ACC112 (cell line): Measurements from ENCODE around the gene MYCBP2.
"Not testable (repeated sequence)": the region's sequence is repeated elsewhere in the genome, so short reads cannot be mapped to it uniquely, and the experiment has no call there.

ENCODE experiments used
- H2AFZ ChIP-seq: fragments of 200-600 bp; sonication (generic); one replicate; pipeline ENCODE4 v1.6.0; 2017; ENCODE audit warnings: antibody characterized with exemption, low read length; ENCODE audit not compliant: unreplicated experiment
- H3K27ac ChIP-seq: fragments of 200-600 bp; sonication (generic); 2 replicates; pipeline ENCODE4 v1.5.1; 2014; ENCODE audit warnings: low read depth, mild to moderate bottlenecking, antibody characterized with exemption, low read length, moderate library complexity
- H3K27me3 ChIP-seq: fragments of 200-600 bp; sonication (generic); 2 replicates; pipeline ENCODE4 v1.6.1; 2014; ENCODE audit warnings: mild to moderate bottlenecking, antibody characterized with exemption, low read length, moderate library complexity, mixed read lengths; ENCODE audit not compliant: insufficient read depth
- H3K36me3 ChIP-seq: fragments of 200-600 bp; sonication (generic); 2 replicates; pipeline ENCODE4 v1.6.1; 2016; ENCODE audit warnings: mild to moderate bottlenecking, antibody characterized with exemption, low read length, moderate library complexity, mixed read lengths; ENCODE audit not compliant: insufficient read depth
- H3K4me1 ChIP-seq: fragments of 200-600 bp; sonication (generic); one replicate; pipeline ENCODE4 v1.6.1; 2016; ENCODE audit warnings: low read length, mixed read lengths; ENCODE audit not compliant: insufficient read depth, unreplicated experiment, control insufficient read depth
- H3K4me3 ChIP-seq: fragments of 200-600 bp; sonication (generic); 2 replicates; pipeline ENCODE4 v1.5.1; 2014; ENCODE audit warnings: mild to moderate bottlenecking, low read depth, low read length
- H3K79me2 ChIP-seq: fragments of 200-600 bp; sonication (generic); one replicate; pipeline ENCODE4 v1.6.0; 2016; ENCODE audit warnings: low read length; ENCODE audit not compliant: control insufficient read depth, unreplicated experiment, insufficient read depth

MYCBP2 gene

DNA sequence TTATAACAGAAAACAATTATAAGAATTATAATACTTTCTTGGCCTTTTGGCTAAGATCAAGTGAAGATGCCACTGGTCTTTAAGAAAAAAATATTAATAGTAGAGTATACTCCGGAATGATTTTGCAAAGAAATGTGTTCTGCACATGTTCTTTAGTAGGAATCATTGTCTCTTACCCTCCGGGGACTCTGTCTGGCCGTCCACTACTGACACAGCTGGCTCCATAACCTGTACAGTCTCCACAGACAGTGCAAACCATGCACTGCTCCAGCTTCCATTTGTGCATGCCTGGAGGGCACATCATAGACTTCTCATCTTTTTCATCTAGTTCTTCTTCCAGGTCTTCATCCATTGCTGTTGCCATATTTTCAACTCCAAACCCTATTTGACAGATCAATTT is 75.9 kb downstream of the MYCBP2 start:
- 0 out of 2 replicates have a peak, but pooled peaks cover 2% of the 10 kb centered on the region for H3K36me3 ChIP-seq
- H3K4me1 ChIP-seq, result no peaks in the 10 kb centered on the region
- no peak overlapping the region for H3K4me3 ChIP-seq
- no peaks in the 10 kb centered on the region for H3K27me3 ChIP-seq
- H2AFZ ChIP-seq, result no peak overlapping the region
- no peaks in the 10 kb centered on the region for H3K79me2 ChIP-seq
- no peak overlapping the region for H3K27ac ChIP-seq

DNA sequence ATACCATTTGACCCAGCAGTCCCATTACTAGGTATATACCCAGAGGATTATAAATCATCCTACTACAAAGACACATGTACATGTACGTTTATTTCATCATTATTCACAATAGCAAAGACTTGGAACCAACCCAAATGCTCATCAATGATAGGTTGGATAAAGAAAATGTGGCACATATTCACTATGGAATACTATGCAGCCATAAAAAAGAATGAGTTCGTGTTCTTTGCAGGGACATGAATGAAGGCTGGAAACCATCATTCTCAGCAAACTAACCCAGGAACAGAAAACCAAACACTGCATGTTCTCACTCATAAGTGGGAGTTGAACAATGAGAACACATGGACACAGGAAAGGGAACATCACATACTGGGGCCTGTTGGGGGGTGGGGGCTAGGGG is 81.7 kb downstream of the MYCBP2 start:
- H3K4me3 ChIP-seq, H3K79me2 ChIP-seq, H3K4me1 ChIP-seq, H3K27me3 ChIP-seq, H2AFZ ChIP-seq, H3K27ac ChIP-seq: not testable (repeated sequence)
- peaks cover 12% of the 10 kb centered on the region for H3K36me3 ChIP-seq

DNA sequence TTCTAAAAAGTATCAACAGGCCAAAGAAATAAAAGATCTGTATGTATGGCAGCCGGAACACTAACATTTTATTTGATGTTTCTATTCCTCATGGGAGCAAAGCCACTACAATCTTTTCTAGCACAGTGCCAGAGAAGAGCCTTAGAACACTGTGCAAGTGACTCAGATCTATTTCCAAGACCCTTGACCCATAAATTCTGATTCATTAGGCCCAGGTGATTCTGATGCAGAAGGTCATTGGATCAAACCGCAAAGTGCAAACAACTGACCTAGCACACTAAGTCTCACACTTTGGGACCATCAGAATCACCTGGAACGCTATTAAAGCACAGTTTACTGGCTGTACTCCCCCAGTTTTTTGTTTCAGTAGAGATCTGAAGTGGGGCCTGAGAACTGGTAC is 87.6 kb downstream of the MYCBP2 start:
- Histone ChIP-seq H3K79me2 (no peaks in the 10 kb centered on the region), H3K27ac (no peak overlapping the region), H2AFZ (no peak overlapping the region), H3K4me3 (no peak overlapping the region), H3K4me1 (no peaks in the 10 kb centered on the region), H3K27me3 (no peaks in the 10 kb centered on the region), H3K36me3 (peaks cover 8% of the 10 kb centered on the region)

DNA sequence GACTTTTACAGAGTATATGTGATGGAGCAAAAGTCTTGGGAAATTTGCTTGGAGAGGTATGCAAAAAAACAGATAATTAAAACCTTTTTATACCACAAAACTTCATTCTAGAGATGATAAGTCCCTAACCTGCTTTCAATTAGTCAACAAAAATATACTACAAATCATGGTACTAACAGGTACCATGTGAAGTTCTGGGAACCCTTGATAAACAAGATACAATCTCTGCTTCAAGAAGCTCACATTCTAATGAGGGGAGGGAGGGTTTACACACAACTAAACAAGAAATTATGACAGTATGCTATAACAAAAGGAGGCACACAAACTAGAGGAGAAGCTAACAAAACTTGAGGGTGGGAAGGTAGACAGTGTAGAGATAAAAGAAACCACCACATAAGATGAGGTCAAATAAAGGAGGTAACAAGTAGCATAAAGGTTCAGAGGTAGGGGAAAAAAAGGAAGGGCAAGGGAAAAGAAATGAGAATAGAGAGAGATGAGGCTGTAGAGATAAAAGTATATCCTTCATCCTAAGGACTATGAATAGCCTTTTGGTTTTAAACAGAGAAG is 91.4 kb downstream of the MYCBP2 start:
- no peak overlapping the region for H3K4me3 ChIP-seq
- no peak overlapping the region for H2AFZ ChIP-seq
- H3K27me3 ChIP-seq, result no peaks in the 10 kb centered on the region
- H3K4me1 ChIP-seq, result no peaks in the 10 kb centered on the region
- no peaks in the 10 kb centered on the region for H3K79me2 ChIP-seq
- H3K36me3 ChIP-seq, result no peaks in the 10 kb centered on the region
- no peak overlapping the region for H3K27ac ChIP-seq

DNA sequence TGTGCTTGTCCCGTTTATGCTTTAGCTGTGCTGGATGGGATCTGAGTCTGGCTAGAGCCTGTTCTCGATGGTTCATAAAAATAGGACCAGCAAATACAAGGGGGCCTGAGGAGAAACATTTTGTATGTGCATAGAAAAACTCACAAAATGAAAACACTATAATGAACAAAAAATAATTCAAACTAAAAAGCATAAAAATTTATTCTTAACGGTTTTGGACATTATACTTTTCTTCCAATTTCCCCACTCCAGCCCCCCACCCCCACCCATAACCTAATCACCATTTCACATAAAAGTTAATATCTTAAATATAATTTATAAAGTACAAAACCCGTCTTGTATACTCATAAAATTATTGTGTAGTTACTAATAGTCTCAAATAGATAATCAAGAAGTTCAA is 93.7 kb downstream of the MYCBP2 start:
- H3K27me3 ChIP-seq, result no peaks in the 10 kb centered on the region
- H3K36me3 ChIP-seq, result no peaks in the 10 kb centered on the region

DNA sequence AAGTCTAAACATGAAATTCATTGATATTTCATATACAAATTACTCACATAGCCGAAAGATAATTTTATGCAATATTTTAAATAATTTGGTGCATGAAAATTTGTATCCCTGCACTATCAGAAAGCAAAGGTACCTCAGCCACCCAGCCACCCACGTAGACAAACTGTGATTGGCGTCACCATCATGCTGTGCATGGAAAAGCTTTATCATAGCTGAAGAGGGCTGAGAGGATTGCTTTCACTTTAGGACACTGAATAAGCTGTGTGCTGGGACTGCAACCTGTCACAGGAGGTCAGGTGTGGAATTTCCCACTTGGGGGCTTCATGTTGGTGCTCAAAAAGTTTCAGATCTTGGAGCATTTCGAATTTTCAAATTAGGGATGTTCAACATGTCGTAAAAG is 96.3 kb downstream of the MYCBP2 start:
- Histone ChIP-seq H3K27ac (no peak overlapping the region), H2AFZ (no peak overlapping the region), H3K4me3 (no peak overlapping the region), H3K27me3 (no peaks in the 10 kb centered on the region), H3K36me3 (no peaks in the 10 kb centered on the region; the same call in 1 of the 2 replicates), H3K79me2 (no peaks in the 10 kb centered on the region), H3K4me1 (no peaks in the 10 kb centered on the region)

More for the DNA sequence above, 93.7 kb downstream of the MYCBP2 start:
- Histone ChIP-seq H3K79me2 (no peaks in the 10 kb centered on the region), H2AFZ (no peak overlapping the region), H3K27ac (no peak overlapping the region), H3K4me1 (no peaks in the 10 kb centered on the region), H3K4me3 (no peak overlapping the region)

DNA sequence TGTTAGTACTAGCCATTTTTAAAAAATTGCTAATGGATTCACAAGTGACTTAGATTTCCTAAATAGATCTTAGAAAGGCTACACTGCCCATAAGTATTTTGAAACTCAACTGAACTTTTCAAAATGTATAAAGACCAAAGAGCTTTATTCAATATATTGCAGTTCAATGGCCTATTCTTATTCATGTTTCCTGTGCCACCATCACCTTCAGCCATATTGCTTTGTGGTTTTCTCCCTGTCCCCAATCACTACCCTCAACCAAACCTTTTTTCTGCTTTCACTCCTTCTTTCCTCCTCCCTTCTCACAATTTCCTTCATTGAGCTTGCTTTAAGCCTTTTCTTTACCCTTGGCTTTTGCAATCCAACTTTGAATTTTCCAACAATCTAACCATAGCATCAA is 100.9 kb downstream of the MYCBP2 start:
- Histone ChIP-seq H3K27me3 (no peaks in the 10 kb centered on the region), H3K79me2 (no peaks in the 10 kb centered on the region), H3K27ac (no peak overlapping the region), H3K4me3 (no peak overlapping the region), H2AFZ (no peak overlapping the region), H3K4me1 (no peaks in the 10 kb centered on the region), H3K36me3 (peaks cover 5% of the 10 kb centered on the region; the same call in 1 of the 2 replicates)

DNA sequence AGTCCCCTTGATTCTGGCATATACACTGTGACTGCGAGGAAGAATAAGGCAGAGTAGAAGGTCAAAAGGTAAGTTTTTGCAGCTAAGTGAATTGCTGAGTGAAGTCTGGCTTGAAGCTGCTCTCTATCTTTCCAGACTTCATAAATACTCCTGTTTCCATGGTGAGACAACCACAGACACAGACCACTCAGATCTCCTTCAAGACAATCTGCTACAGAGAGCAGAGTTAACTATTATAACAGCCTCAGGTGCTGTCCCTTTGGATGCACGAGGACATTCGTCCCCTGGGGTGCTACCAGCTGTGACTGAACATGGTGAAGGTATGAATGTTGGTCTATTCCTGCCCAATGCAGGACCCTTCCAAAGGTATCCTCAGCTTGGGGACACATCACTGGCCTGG is 104.0 kb downstream of the MYCBP2 start:
- no peaks in the 10 kb centered on the region for H3K79me2 ChIP-seq
- no peak overlapping the region for H3K27ac ChIP-seq
- H3K27me3 ChIP-seq, result no peaks in the 10 kb centered on the region
- peaks cover 5% of the 10 kb centered on the region; the same call in 1 of the 2 replicates for H3K36me3 ChIP-seq
- no peak overlapping the region for H3K4me3 ChIP-seq
- H3K4me1 ChIP-seq, result no peaks in the 10 kb centered on the region
- H2AFZ ChIP-seq, result no peak overlapping the region

DNA sequence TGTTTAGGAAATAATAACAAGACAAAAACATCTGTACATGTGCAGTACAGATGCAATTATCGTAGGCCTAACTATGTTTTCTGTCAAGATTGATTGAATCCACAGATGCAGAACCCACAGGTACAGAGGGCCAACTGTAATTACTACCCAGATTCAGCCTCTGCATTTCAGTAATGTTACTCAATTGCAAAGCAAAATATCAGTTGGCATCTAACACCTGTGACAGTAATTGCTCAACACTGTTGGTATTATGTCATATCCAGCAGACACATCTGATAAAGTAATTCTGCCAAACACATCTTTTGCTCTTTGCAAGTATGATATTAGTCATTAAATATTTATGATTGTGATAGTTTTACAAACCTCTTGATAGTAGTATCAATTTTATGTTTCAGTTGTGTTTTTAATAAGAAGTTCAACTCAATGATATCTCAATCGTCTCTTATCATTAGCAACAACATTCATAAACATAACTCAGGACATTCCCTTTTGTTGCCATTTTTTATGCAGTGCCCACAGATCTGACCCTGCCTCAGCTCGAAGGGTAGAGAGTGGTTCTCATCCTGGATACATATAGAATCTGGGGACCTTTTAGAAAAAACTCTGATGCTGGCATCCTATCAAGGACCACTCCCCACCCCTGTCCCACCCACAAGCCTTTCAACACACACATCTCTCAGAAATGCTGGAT is 104.7 kb downstream of the MYCBP2 start:
- H3K36me3 ChIP-seq, result peaks cover 5% of the 10 kb centered on the region; the same call in 1 of the 2 replicates
- H2AFZ ChIP-seq, result no peak overlapping the region

DNA sequence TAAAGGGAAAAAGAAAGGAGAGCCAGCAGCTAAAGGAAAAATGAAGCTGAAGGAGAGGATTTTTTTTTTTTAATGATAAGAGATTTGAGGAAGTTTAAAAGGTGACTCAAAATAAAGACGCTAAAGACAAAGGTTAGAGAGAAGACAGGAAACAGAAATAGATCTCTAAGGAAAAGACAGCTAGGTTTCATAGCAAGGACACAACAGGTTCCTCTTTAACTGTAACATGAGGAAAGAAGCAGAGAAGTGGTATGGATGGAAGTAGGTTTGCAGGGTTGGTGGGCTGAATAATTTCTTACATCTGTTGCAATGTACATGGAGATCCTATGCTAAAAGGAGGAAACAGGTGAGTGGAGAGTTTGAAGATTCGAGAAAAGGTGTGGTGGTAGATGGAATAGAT is 107.5 kb downstream of the MYCBP2 start:
- no peak overlapping the region for H2AFZ ChIP-seq
- no peak overlapping the region for H3K4me3 ChIP-seq
- H3K27ac ChIP-seq, result no peak overlapping the region
- H3K27me3 ChIP-seq, result no peaks in the 10 kb centered on the region
- H3K36me3 ChIP-seq, result no peaks in the 10 kb centered on the region; the same call in 1 of the 2 replicates
- H3K4me1 ChIP-seq, result no peaks in the 10 kb centered on the region
- H3K79me2 ChIP-seq, result no peaks in the 10 kb centered on the region

More for the DNA sequence above, 104.7 kb downstream of the MYCBP2 start:
- no peaks in the 10 kb centered on the region for H3K27me3 ChIP-seq
- H3K79me2 ChIP-seq, result no peaks in the 10 kb centered on the region
- no peak overlapping the region for H3K27ac ChIP-seq
- no peak overlapping the region for H3K4me3 ChIP-seq
- H3K4me1 ChIP-seq, result no peaks in the 10 kb centered on the region

DNA sequence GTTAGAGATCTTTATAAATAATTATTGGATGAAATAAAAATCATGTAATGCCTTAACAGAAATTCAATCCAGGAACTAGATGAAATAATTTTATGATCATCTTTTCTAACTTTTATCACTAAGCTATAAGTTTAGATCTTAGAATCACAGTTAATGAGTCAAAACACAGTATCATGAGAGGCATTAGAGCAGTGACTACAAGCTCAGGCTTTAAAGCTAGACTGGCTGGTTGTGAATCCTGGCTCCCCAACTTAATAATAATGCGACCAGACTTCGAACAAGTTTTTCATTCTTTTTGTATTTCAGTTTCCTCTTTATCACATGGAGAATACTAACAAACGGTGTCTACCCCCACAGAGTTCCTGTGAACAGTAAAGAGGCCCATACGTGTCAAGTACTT is 108.6 kb downstream of the MYCBP2 start:
- Histone ChIP-seq H3K4me3 (no peak overlapping the region), H3K79me2 (no peaks in the 10 kb centered on the region), H3K36me3 (no peaks in the 10 kb centered on the region; the same call in 1 of the 2 replicates), H3K4me1 (no peaks in the 10 kb centered on the region), H3K27ac (no peak overlapping the region), H3K27me3 (no peaks in the 10 kb centered on the region), H2AFZ (no peak overlapping the region)
